Cardiac muscle cell (in vitro differentiated cells and primary cell): ENCODE measurements around the gene ALDH1L1. TPM values are rescaled to one million over a fixed set of nuclear protein-coding genes. Genes with fewer than 3 reads are reported as not detected.

Source experiments
- DNase-seq, 2 donors: peaks; one replicate each; pipeline versions ENCODE4 v3.0.0 to v3.0.0-alpha.2; 2010 to 2017; ENCODE audit warnings: low read depth in 1 of 2, low spot score in 1 of 2
- H3K27ac ChIP-seq: fragments of 200-600 bp; sonication (generic); 2 replicates; pipeline ENCODE4 v1.5.1; 2016
- H3K27me3 ChIP-seq: fragments of 200-600 bp; sonication (generic); 2 replicates; pipeline ENCODE4 v1.6.0; 2016; ENCODE audit warnings: control low read depth
- H3K36me3 ChIP-seq: fragments of 200-600 bp; sonication (generic); 2 replicates; pipeline ENCODE4 v1.5.1; 2016; ENCODE audit warnings: control low read depth
- H3K4me1 ChIP-seq: fragments of 200-600 bp; sonication (generic); 2 replicates; pipeline ENCODE4 v1.8.1; 2017; ENCODE audit warnings: low read depth, mild to moderate bottlenecking, mixed run types
- H3K4me3 ChIP-seq: fragments of 200-600 bp; sonication (generic); 2 replicates; pipeline ENCODE4 v1.5.1; 2016; ENCODE audit warnings: mild to moderate bottlenecking
- H3K9me3 ChIP-seq: fragments of 200-600 bp; sonication (generic); 2 replicates; pipeline ENCODE4 v1.5.1; 2017; ENCODE audit warnings: low read depth, mild to moderate bottlenecking, control low read depth
- polyA plus RNA-seq: library from polyadenylated mRNA; unstranded; fragments of >200 nt; fragmentation: Nextera tagmentation; extraction: Ambion mirVana; gene quantifications from 2 replicates; pipeline ENCODE4 v1.2.1, GENCODE V29; 2016
- total RNA-seq: library from RNA; depleted of rRNA; stranded (reverse); fragments of >200 nt; gene quantifications from 2 replicates; pipeline ENCODE4 v1.2.3, GENCODE V29; 2016
- TF ChIP-seq, protein P1 (sequence below): IDR thresholded peaks from 2 replicates; pipeline ENCODE4 v1.5.1; 2012; ENCODE audit warnings: low read depth, mild to moderate bottlenecking, low read length

The ALDH1L1 gene
- total and polyA plus RNA-seq, 2 experiments from 2014 or later: 0.98 to 2.6 TPM

DNA sequence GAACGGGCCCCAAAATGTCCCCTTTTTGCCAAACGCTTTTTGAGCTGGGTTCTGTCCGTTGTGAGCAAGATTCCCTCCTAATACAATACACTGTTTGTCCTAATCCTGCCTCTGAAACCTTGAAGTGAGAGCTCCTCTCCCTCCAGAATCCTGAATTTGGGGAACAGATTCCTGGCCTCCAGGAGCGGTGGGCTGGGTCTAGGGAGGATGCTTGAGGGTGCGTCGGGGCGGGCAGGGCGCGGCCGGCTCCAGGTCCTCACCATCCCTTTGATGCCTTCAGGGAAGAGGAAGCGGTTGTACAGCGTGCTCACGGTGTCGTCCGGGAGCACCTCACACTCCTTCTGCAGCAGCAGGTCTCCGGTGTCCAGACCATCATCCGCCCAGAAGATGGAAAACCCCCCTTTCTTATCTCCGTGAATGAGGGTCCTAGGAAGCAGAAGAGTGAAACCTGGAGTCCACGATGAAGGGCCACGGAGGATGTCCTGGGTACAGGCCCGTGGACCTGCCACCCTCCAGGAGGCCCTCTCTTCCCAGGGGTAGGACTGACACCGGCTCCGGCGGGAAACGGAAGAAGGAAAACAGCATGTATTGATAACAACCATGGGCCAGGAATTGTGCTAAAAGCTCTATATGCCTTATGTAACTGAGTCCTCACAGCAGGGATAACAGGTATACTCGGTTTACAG lies 23.2 kb downstream of the ALDH1L1 start:
- no peaks in the 10 kb centered on the region for H3K9me3 ChIP-seq
- DNase-seq: no peak
- no peak overlapping the region for H3K27ac ChIP-seq
- no peaks in the 10 kb centered on the region for H3K36me3 ChIP-seq
- no peaks in the 10 kb centered on the region for H3K27me3 ChIP-seq
- H3K4me3 ChIP-seq: no peak overlapping the region
- TF ChIP-seq, protein P1, sequence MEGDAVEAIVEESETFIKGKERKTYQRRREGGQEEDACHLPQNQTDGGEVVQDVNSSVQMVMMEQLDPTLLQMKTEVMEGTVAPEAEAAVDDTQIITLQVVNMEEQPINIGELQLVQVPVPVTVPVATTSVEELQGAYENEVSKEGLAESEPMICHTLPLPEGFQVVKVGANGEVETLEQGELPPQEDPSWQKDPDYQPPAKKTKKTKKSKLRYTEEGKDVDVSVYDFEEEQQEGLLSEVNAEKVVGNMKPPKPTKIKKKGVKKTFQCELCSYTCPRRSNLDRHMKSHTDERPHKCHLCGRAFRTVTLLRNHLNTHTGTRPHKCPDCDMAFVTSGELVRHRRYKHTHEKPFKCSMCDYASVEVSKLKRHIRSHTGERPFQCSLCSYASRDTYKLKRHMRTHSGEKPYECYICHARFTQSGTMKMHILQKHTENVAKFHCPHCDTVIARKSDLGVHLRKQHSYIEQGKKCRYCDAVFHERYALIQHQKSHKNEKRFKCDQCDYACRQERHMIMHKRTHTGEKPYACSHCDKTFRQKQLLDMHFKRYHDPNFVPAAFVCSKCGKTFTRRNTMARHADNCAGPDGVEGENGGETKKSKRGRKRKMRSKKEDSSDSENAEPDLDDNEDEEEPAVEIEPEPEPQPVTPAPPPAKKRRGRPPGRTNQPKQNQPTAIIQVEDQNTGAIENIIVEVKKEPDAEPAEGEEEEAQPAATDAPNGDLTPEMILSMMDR: no peak
- no peaks in the 10 kb centered on the region for H3K4me1 ChIP-seq

DNA sequence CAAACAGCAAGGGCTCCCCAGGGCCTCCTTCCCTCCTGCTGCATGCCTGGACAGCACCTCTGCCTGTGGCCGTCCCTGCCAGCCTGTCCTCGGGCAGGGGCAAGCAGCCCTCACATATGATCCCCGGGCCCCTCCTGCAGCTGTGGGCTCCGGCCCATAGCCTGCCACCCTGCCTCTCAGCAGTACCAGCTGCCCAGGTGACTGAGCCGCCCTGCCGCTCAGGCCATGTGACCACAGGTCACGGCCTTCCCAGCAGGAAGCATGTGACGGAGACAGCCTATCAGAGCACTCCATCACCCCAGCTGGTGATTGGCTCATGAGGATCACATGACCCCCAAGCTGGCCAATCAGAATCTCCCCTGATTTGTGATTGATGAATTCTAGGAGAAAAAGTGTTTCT lies 23.9 kb downstream of the ALDH1L1 start:
- H3K4me1 ChIP-seq: no peaks in the 10 kb centered on the region
- TF ChIP-seq, protein P1: no peak
- H3K9me3 ChIP-seq: no peaks in the 10 kb centered on the region
- H3K4me3 ChIP-seq: no peak overlapping the region
- DNase-seq: no peak
- H3K36me3 ChIP-seq: no peaks in the 10 kb centered on the region
- H3K27me3 ChIP-seq: no peaks in the 10 kb centered on the region
- H3K27ac ChIP-seq: no peak overlapping the region

DNA sequence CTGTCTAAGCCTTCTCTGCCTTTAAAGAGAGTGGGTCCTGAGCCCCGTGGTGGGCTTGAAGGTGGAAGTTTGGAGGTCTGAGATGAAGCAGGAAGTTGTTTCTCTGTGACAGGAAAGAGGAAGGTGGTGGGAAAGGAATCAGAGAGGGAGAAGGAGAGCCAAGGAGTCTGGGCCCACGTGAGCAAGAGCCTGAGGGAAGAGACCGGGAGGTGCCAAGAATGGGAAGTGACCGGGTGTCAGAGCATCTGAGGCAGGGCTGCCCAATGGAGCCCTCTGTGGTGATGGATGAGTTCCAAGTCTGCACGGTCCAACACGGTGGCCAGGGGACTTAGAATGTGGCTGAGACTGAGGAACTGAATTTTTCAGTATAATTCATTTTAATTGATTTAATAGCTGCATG lies 24.6 kb downstream of the ALDH1L1 start:
- no peaks in the 10 kb centered on the region for H3K4me1 ChIP-seq
- H3K36me3 ChIP-seq: no peaks in the 10 kb centered on the region
- no peak overlapping the region for H3K4me3 ChIP-seq
- no peak overlapping the region for H3K27ac ChIP-seq
- DNase-seq: no peak
- H3K27me3 ChIP-seq: no peaks in the 10 kb centered on the region
- no peaks in the 10 kb centered on the region for H3K9me3 ChIP-seq
- TF ChIP-seq, protein P1: no peak

DNA sequence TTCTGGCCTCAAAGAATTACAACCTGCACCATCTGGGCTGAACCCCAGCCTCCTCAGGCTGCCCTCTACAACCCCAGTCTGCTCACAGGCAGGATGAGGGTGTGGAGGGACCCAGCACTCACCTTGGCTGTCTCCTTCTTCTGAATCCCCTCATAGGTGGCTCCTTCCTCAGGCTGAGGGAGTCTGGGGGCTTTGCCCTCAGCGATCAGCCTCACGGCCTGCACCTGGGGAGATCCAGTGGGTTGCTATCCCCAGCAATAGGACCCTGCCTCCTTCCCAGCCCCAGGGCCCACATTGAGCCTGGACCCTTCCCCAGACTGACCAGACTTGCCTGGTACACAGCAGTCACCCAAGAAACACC lies 25.1 kb downstream of the ALDH1L1 start:
- TF ChIP-seq, protein P1: no peak
- Histone ChIP-seq H3K36me3 (no peaks in the 10 kb centered on the region), H3K27me3 (no peaks in the 10 kb centered on the region), H3K9me3 (no peaks in the 10 kb centered on the region), H3K27ac (no peak overlapping the region), H3K4me1 (no peaks in the 10 kb centered on the region), H3K4me3 (no peak overlapping the region)
- DNase-seq: no peak

DNA sequence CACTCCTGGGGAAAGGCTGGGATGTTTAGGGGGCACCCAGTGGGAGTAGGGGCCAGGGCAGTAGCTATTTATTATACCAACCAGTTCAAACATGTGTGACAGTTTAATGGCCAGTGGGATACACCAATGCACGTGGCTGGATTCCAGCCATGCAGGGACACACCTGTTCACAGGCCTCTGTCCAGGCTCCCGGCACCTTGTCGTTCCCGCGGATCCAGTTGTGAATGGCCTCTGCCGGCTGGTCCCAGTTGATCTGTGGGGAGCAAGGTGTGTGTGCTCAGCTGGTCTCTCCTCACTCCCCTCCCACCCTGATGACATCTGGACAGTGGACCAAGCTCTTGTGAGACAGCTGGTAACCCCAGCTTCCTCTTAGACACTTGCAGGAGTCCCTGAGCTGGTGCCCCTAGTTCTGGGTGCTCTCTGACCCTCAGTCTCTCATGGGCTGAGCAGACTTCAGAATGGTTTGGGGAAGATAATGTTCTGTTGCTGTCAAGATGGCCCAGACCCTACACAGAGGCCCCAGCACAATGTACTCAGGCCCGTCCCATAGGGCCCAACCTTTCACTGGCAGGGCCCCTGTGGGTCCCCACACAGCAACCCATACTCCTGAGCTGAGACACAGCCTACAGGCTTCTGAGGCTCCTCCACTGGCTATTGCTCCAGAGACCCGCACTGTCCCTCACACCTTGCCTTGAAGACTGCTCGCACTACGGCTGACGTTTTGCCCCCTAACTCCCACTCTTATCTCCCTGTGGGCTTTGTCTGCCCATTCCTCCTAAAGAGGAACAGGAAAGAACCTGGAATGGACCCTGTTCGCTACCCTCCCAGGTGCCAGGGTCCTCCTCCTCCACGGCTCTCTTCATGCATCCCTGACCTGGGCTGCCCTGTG lies 25.8 kb downstream of the ALDH1L1 start:
- Histone ChIP-seq H3K4me3 (no peak overlapping the region), H3K27me3 (no peaks in the 10 kb centered on the region), H3K9me3 (no peaks in the 10 kb centered on the region), H3K36me3 (no peaks in the 10 kb centered on the region), H3K27ac (no peak overlapping the region), H3K4me1 (no peaks in the 10 kb centered on the region)
- DNase-seq: no peak
- TF ChIP-seq, protein P1: no peak
